K562 (cell line): ENCODE measurements around the gene NCAPD2. TPM values are rescaled to one million over a fixed set of nuclear protein-coding genes. Genes with fewer than 3 reads are reported as not detected.

Source experiments
- ARID1B ChIP-seq: fragments of 450-650 bp; IDR thresholded peaks from 2 replicates; pipeline ENCODE4 v1.6.1; 2016; ENCODE audit warnings: antibody characterized with exemption, mild to moderate bottlenecking, inconsistent platforms
- CHCHD3 ChIP-seq: fragments of 250-450 bp; sonication (Bioruptor Pico); IDR thresholded peaks from 2 replicates; pipeline ENCODE4 v2.1.2; 2022; ENCODE audit warnings: mild to moderate bottlenecking
- ZNF24 ChIP-seq: fragments of 450-650 bp; IDR thresholded peaks from 2 replicates; pipeline ENCODE4 v1.6.1; 2016
- polyA plus RNA-seq, 8 experiments: library from polyadenylated mRNA; depleted of rRNA in 4 of 8; stranded (reverse) in 5 of 8; unstranded in 3 of 8; fragments of >200 nt; fragmentation: Nextera tagmentation in 2 of 8; fragmentation: Illumina TruSeq in 1 of 8; extraction: Ambion mirVana in 2 of 8; extraction: Trizol in 1 of 8; gene quantifications; 2 replicates each; pipeline versions ENCODE4 v1.2.1 to v1.2.3, GENCODE V29; 2011 to 2014; ENCODE audit warnings: inconsistent platforms in 1 of 8, missing spikeins in 1 of 8
- total RNA-seq, 7 experiments: library from RNA; depleted of rRNA in 6 of 7; stranded (reverse); fragments of >200 nt in 6 of 7; fragmentation: Illumina TruSeq in 2 of 7; extraction: Trizol in 2 of 7; gene quantifications; 2 replicates each; pipeline versions ENCODE4 v1.2.1 to v1.2.3, GENCODE V29; 2011 to 2021; ENCODE audit warnings: low replicate concordance in 1 of 7
- TF ChIP-seq, protein P1 (sequence below): fragments of 250-450 bp; sonication (Bioruptor Pico); IDR thresholded peaks from 2 replicates; pipeline ENCODE4 v1.4.0; 2020; ENCODE audit warnings: mild to moderate bottlenecking
- TF ChIP-seq, protein P2 (sequence below): fragments of 200-600 bp; sonication (generic); IDR thresholded peaks from one replicate; pipeline ENCODE4 v1.6.1; 2012; ENCODE audit warnings: mild to moderate bottlenecking, low read depth, low read length, inconsistent platforms
- TF ChIP-seq, protein P3 (sequence below): fragments of 250-450 bp; sonication (Bioruptor Pico); IDR thresholded peaks from 2 replicates; pipeline ENCODE4 v1.9.0; 2021; ENCODE audit warnings: mild to moderate bottlenecking, inconsistent platforms
- TF ChIP-seq, protein P4 (sequence below): sonication (generic); formaldehyde crosslinking; IDR thresholded peaks from 2 replicates; pipeline ENCODE4 v1.9.0; 2022; ENCODE audit warnings: mild to moderate bottlenecking, missing genetic modification reagents

The NCAPD2 gene
- total and polyA plus RNA-seq, 9 of the 15 experiments (the other 6 are each of a cell fraction or from before 2014, with no cell fraction given): 16.9 to 93.7 (median 68.3) TPM

DNA sequence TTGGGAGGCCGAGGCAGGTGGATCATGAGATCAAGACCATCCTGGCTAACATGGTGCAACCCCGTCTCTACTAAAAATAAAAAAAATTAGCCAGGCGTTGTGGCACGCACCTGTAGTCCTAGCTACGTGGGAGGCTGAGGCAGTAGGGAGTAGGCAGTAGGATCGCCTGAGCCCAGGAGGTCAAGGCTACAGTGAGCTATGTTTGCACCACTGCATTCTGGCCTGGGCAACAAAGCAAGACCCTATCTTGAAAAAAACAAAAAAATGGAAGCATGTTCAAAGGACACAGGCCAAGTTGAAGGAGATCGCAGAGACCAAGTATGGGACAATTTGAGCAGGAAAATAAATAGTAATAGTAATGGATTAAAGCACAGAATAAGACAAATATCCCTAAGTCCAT lies 14.2 kb downstream of the NCAPD2 start (continued):
- TF ChIP-seq CHCHD3 (CRISPR knock-in tag) (no peak), ARID1B (no peak), ZNF24 (no peak)
- TF ChIP-seq, protein P1, sequence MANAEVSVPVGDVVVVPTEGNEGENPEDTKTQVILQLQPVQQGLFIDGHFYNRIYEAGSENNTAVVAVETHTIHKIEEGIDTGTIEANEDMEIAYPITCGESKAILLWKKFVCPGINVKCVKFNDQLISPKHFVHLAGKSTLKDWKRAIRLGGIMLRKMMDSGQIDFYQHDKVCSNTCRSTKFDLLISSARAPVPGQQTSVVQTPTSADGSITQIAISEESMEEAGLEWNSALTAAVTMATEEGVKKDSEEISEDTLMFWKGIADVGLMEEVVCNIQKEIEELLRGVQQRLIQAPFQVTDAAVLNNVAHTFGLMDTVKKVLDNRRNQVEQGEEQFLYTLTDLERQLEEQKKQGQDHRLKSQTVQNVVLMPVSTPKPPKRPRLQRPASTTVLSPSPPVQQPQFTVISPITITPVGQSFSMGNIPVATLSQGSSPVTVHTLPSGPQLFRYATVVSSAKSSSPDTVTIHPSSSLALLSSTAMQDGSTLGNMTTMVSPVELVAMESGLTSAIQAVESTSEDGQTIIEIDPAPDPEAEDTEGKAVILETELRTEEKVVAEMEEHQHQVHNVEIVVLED (CRISPR knock-in tag): no peak
- TF ChIP-seq, protein P2, sequence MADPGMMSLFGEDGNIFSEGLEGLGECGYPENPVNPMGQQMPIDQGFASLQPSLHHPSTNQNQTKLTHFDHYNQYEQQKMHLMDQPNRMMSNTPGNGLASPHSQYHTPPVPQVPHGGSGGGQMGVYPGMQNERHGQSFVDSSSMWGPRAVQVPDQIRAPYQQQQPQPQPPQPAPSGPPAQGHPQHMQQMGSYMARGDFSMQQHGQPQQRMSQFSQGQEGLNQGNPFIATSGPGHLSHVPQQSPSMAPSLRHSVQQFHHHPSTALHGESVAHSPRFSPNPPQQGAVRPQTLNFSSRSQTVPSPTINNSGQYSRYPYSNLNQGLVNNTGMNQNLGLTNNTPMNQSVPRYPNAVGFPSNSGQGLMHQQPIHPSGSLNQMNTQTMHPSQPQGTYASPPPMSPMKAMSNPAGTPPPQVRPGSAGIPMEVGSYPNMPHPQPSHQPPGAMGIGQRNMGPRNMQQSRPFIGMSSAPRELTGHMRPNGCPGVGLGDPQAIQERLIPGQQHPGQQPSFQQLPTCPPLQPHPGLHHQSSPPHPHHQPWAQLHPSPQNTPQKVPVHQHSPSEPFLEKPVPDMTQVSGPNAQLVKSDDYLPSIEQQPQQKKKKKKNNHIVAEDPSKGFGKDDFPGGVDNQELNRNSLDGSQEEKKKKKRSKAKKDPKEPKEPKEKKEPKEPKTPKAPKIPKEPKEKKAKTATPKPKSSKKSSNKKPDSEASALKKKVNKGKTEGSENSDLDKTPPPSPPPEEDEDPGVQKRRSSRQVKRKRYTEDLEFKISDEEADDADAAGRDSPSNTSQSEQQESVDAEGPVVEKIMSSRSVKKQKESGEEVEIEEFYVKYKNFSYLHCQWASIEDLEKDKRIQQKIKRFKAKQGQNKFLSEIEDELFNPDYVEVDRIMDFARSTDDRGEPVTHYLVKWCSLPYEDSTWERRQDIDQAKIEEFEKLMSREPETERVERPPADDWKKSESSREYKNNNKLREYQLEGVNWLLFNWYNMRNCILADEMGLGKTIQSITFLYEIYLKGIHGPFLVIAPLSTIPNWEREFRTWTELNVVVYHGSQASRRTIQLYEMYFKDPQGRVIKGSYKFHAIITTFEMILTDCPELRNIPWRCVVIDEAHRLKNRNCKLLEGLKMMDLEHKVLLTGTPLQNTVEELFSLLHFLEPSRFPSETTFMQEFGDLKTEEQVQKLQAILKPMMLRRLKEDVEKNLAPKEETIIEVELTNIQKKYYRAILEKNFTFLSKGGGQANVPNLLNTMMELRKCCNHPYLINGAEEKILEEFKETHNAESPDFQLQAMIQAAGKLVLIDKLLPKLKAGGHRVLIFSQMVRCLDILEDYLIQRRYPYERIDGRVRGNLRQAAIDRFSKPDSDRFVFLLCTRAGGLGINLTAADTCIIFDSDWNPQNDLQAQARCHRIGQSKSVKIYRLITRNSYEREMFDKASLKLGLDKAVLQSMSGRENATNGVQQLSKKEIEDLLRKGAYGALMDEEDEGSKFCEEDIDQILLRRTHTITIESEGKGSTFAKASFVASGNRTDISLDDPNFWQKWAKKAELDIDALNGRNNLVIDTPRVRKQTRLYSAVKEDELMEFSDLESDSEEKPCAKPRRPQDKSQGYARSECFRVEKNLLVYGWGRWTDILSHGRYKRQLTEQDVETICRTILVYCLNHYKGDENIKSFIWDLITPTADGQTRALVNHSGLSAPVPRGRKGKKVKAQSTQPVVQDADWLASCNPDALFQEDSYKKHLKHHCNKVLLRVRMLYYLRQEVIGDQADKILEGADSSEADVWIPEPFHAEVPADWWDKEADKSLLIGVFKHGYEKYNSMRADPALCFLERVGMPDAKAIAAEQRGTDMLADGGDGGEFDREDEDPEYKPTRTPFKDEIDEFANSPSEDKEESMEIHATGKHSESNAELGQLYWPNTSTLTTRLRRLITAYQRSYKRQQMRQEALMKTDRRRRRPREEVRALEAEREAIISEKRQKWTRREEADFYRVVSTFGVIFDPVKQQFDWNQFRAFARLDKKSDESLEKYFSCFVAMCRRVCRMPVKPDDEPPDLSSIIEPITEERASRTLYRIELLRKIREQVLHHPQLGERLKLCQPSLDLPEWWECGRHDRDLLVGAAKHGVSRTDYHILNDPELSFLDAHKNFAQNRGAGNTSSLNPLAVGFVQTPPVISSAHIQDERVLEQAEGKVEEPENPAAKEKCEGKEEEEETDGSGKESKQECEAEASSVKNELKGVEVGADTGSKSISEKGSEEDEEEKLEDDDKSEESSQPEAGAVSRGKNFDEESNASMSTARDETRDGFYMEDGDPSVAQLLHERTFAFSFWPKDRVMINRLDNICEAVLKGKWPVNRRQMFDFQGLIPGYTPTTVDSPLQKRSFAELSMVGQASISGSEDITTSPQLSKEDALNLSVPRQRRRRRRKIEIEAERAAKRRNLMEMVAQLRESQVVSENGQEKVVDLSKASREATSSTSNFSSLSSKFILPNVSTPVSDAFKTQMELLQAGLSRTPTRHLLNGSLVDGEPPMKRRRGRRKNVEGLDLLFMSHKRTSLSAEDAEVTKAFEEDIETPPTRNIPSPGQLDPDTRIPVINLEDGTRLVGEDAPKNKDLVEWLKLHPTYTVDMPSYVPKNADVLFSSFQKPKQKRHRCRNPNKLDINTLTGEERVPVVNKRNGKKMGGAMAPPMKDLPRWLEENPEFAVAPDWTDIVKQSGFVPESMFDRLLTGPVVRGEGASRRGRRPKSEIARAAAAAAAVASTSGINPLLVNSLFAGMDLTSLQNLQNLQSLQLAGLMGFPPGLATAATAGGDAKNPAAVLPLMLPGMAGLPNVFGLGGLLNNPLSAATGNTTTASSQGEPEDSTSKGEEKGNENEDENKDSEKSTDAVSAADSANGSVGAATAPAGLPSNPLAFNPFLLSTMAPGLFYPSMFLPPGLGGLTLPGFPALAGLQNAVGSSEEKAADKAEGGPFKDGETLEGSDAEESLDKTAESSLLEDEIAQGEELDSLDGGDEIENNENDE: no peak
- TF ChIP-seq, protein P3, sequence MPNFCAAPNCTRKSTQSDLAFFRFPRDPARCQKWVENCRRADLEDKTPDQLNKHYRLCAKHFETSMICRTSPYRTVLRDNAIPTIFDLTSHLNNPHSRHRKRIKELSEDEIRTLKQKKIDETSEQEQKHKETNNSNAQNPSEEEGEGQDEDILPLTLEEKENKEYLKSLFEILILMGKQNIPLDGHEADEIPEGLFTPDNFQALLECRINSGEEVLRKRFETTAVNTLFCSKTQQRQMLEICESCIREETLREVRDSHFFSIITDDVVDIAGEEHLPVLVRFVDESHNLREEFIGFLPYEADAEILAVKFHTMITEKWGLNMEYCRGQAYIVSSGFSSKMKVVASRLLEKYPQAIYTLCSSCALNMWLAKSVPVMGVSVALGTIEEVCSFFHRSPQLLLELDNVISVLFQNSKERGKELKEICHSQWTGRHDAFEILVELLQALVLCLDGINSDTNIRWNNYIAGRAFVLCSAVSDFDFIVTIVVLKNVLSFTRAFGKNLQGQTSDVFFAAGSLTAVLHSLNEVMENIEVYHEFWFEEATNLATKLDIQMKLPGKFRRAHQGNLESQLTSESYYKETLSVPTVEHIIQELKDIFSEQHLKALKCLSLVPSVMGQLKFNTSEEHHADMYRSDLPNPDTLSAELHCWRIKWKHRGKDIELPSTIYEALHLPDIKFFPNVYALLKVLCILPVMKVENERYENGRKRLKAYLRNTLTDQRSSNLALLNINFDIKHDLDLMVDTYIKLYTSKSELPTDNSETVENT (CRISPR knock-in tag): no peak
- TF ChIP-seq, protein P4, sequence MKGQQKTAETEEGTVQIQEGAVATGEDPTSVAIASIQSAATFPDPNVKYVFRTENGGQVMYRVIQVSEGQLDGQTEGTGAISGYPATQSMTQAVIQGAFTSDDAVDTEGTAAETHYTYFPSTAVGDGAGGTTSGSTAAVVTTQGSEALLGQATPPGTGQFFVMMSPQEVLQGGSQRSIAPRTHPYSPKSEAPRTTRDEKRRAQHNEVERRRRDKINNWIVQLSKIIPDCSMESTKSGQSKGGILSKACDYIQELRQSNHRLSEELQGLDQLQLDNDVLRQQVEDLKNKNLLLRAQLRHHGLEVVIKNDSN (CRISPR knock-in tag): no peak
